Transverse colon (tissue), 4 donors: ENCODE results near the gene RAB27B. TPM values are rescaled to one million over a fixed set of nuclear protein-coding genes. Genes with fewer than 3 reads are reported as not detected.

ENCODE experiments used
- DNase-seq: peaks from one replicate; pipeline ENCODE4 v3.0.0-alpha.2; 2019
- H3K27ac ChIP-seq, 4 donors: fragments of 200-600 bp; sonication (generic); 2 replicates each; pipeline ENCODE4 v1.5.1; 2016 to 2018; ENCODE audit warnings: inconsistent platforms in 4 of 4
- H3K27me3 ChIP-seq: fragments of 200-600 bp; sonication (generic); 2 replicates; pipeline ENCODE4 v1.5.1; 2017; ENCODE audit warnings: inconsistent platforms
- H3K36me3 ChIP-seq, 4 donors: fragments of 200-600 bp; sonication (generic); 2 replicates each; pipeline ENCODE4 v1.5.1; 2017 to 2019; ENCODE audit warnings: inconsistent platforms in 4 of 4
- H3K4me1 ChIP-seq, 4 donors: fragments of 200-600 bp; sonication (generic); 2 replicates each; pipeline ENCODE4 v1.5.1; 2017 to 2020; ENCODE audit warnings: inconsistent platforms in 4 of 4
- H3K4me3 ChIP-seq, 4 donors: fragments of 200-600 bp; sonication (generic); 1 replicate in 1 of 4; 2 replicates in 3 of 4; pipeline versions ENCODE4 v1.5.1 to v1.6.1; 2017 to 2019; ENCODE audit warnings: inconsistent platforms in 4 of 4
- H3K9me3 ChIP-seq, 2 donors: fragments of 200-600 bp; sonication (generic); 2 replicates each; pipeline ENCODE4 v1.5.1; 2017 to 2019; ENCODE audit warnings: inconsistent platforms in 2 of 2
- CTCF ChIP-seq, 5 experiments: fragments of 200-600 bp in 3 of 5; fragments of 450-650 bp in 2 of 5; sonication (generic) in 3 of 5; IDR thresholded peaks; 1 replicate in 2 of 5; 2 replicates in 3 of 5; pipeline ENCODE4 v1.5.1; 2016 to 2017; ENCODE audit warnings: antibody characterized with exemption in 5 of 5, inconsistent platforms in 3 of 5, mild to moderate bottlenecking in 2 of 5, moderate library complexity in 1 of 5
- EP300 ChIP-seq: sonication (generic); formaldehyde crosslinking; IDR thresholded peaks from one replicate; pipeline ENCODE4 v1.6.1; 2017; ENCODE audit warnings: antibody characterized with exemption, low read depth
- POLR2A ChIP-seq: fragments of 450-650 bp; IDR thresholded peaks from one replicate; pipeline ENCODE4 v1.6.1; 2016; ENCODE audit warnings: antibody characterized with exemption, mild to moderate bottlenecking, moderate library complexity
- POLR2AphosphoS5 ChIP-seq, 3 donors: sonication (generic); formaldehyde crosslinking; IDR thresholded peaks; one replicate each; pipeline ENCODE4 v1.6.1; 2016; ENCODE audit warnings: antibody characterized with exemption in 3 of 3
- WGBS, 2 donors: methylation state at CpG; one replicate each; pipeline ENCODE4 v1.1.5; 2018; ENCODE audit warnings: low coverage in 1 of 2; 5-methylcytosine and 5-hydroxymethylcytosine counted together
- in situ Hi-C, 4 donors: fragments of 200-750 bp; cut with MboI; loops; one replicate each; pipeline versions ENCODE4 v1.15.0 to v1.15.1; 2017; ENCODE audit warnings: low sequenced_read_pairs in 3 of 4, low pct_ligation_motif_present in 1 of 4, low pct_unique_long_range_greater_than_20kb in 1 of 4
- intact Hi-C: fragments of 100-400 bp; cut with DNase I; formaldehyde crosslinking; loops from one replicate; pipeline ENCODE4 v1.15.1; 2023; ENCODE audit warnings: low total_unique reads
- total RNA-seq, 4 donors: library from RNA; depleted of rRNA; stranded (reverse); fragments of >200 nt; gene quantifications; one replicate each; pipeline ENCODE4 v1.1.0, GENCODE V29; 2016

Gene RAB27B
- total RNA-seq, 4 donors from 2014 or later, result 1.2 to 6.0 (median 3.5) TPM

GRCh38 chr18:54830260-54830659 is 2.0 kb downstream of the RAB27B start:
- peak overlapping the region in 2 of 4 donors; percentile 82 for H3K27ac ChIP-seq
- no peak overlapping the region for H3K4me3 ChIP-seq

GRCh38 chr18:54830866-54831265 is 2.6 kb downstream of the RAB27B start:
- in situ Hi-C loops, result no loop called here
- Histone ChIP-seq H3K4me1 (peaks cover 0 to 22% (median 8%) of the 10 kb centered on the region in 4 donors), H3K27me3 (no peaks in the 10 kb centered on the region), H3K9me3 (peaks cover 0 to 3% of the 10 kb centered on the region in 2 donors), H3K27ac (no peak overlapping the region), H3K36me3 (no peaks in the 10 kb centered on the region), H3K4me3 (no peak overlapping the region)
- no peak for DNase-seq
- 91% methylated on average over 2 of the region's 2 CpGs; no CpG with 5 or more reads in 1 of the 2 donors for WGBS, 2 donors
- intact Hi-C loops, result no loop called here
- TF ChIP-seq CTCF (IDR thresholded peaks at IDR 0.05) (no peak), POLR2A (no peak), EP300 (no peak), POLR2AphosphoS5 (IDR thresholded peaks at IDR 0.05) (no peak)

More at GRCh38 chr18:54830260-54830659, 2.0 kb downstream of the RAB27B start:
- TF ChIP-seq POLR2A (no peak), POLR2AphosphoS5 (IDR thresholded peaks at IDR 0.05) (no peak), CTCF (IDR thresholded peaks at IDR 0.05) (no peak), EP300 (no peak)
- 75 to 76% methylated on average over 1 of the region's 1 CpG for WGBS, 2 donors
- peaks cover 0 to 3% of the 10 kb centered on the region in 2 donors for H3K9me3 ChIP-seq
- no peak for DNase-seq
- peaks cover 0 to 22% (median 8%) of the 10 kb centered on the region in 4 donors for H3K4me1 ChIP-seq
- intact Hi-C loops (no loop called here), in situ Hi-C loops (no loop called here)
- H3K27me3 ChIP-seq, result no peaks in the 10 kb centered on the region
- no peaks in the 10 kb centered on the region for H3K36me3 ChIP-seq

- in situ Hi-C loops, result no loop called here
Observed at GRCh38 chr18:54835944-54836343, 7.7 kb downstream of the RAB27B start.

GRCh38 chr18:54843314-54843713 is 15.0 kb downstream of the RAB27B start:
- Histone ChIP-seq H3K4me1 (no peaks in the 10 kb centered on the region), H3K36me3 (no peaks in the 10 kb centered on the region), H3K27me3 (no peaks in the 10 kb centered on the region), H3K9me3 (no peaks in the 10 kb centered on the region), H3K4me3 (no peak overlapping the region), H3K27ac (no peak overlapping the region)
- intact Hi-C loops, result no loop called here
- WGBS, 2 donors, result 67 to 100% methylated on average over 2 of the region's 2 CpGs
- DNase-seq, result no peak
- TF ChIP-seq EP300 (no peak), POLR2AphosphoS5 (IDR thresholded peaks at IDR 0.05) (no peak), CTCF (IDR thresholded peaks at IDR 0.05) (no peak)
- in situ Hi-C loops, result no loop called here

More at GRCh38 chr18:54835944-54836343, 7.7 kb downstream of the RAB27B start:
- TF ChIP-seq POLR2A (no peak), CTCF (IDR thresholded peaks at IDR 0.05) (no peak), EP300 (no peak), POLR2AphosphoS5 (IDR thresholded peaks at IDR 0.05) (no peak)
- Histone ChIP-seq H3K4me3 (no peak overlapping the region), H3K27ac (no peak overlapping the region), H3K9me3 (peaks cover 0 to 3% of the 10 kb centered on the region in 2 donors), H3K36me3 (no peaks in the 10 kb centered on the region), H3K27me3 (no peaks in the 10 kb centered on the region), H3K4me1 (no peaks in the 10 kb centered on the region)
- WGBS, 2 donors, result 59 to 60% methylated on average over 2 of the region's 2 CpGs
- DNase-seq, result no peak
- intact Hi-C loops, result no loop called here
